Neural crest cell (in vitro differentiated cells): Measurements from ENCODE around the gene PSMD3. TPM values are rescaled to one million over a fixed set of nuclear protein-coding genes. Genes with fewer than 3 reads are reported as not detected.

Experiments
- DNase-seq: peaks from one replicate; pipeline ENCODE4 v3.0.0; 2021; ENCODE audit warnings: low read depth, mixed read lengths, low spot score
- H3K27ac Mint-ChIP-seq: one replicate; pipeline ENCODE4 v1.8.0; 2021; ENCODE audit warnings: mild to moderate bottlenecking, mixed read lengths; ENCODE audit not compliant: unreplicated experiment
- H3K27me3 Mint-ChIP-seq: 2 replicates; pipeline ENCODE4 v1.8.0; 2021; ENCODE audit warnings: low read depth, mild to moderate bottlenecking, mixed read lengths
- H3K36me3 Mint-ChIP-seq: 2 replicates; pipeline ENCODE4 v1.8.0; 2021; ENCODE audit warnings: low read depth, mild to moderate bottlenecking, mixed read lengths
- H3K4me1 Mint-ChIP-seq: 2 replicates; pipeline ENCODE4 v1.8.0; 2021; ENCODE audit warnings: mixed read lengths
- H3K4me3 Mint-ChIP-seq: one replicate; pipeline ENCODE4 v1.8.0; 2021; ENCODE audit warnings: mild to moderate bottlenecking, mixed read lengths
- H3K9me3 Mint-ChIP-seq: 2 replicates; pipeline ENCODE4 v1.8.0; 2021; ENCODE audit warnings: mixed read lengths
- total RNA-seq: library from RNA; stranded (reverse); gene quantifications from 2 replicates; pipeline ENCODE4 v1.2.1, GENCODE V29; 2021
- TF ChIP-seq, protein P1 (sequence below): fragments of 200-600 bp; sonication (generic); conservative IDR thresholded peaks from 2 replicates; pipeline ENCODE4 v1.5.0; 2021; ENCODE audit warnings: antibody characterized with exemption, mild to moderate bottlenecking

Gene PSMD3
- total RNA-seq, 1 donor from 2014 or later: 157 TPM

DNA sequence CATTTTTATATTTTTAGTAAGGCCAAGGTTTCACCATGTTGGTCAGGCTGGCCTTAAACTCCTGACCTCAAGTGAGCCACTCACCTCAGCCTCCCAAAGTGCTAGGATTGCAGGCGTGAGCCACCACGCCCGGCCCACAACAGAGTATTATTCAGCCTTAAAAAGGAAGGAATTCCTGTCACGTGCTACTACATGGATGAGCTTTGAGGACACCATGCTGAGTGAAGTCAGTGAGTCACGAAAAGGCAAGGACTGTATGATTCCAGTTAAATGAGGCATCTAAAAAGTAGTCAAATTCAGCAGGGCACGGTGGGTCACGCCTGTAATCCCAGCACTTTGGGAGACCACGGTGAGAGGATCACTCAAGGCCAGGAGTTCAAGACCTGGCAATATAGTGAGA is 44.3 kb downstream of the PSMD3 start:
- Mint-ChIP-seq H3K9me3 (no peaks in the 10 kb centered on the region), H3K4me3 (no peak overlapping the region), H3K4me1 (no peaks in the 10 kb centered on the region), H3K27ac (no peak overlapping the region), H3K36me3 (peaks cover 17% of the 10 kb centered on the region), H3K27me3 (no peaks in the 10 kb centered on the region)
- no peak for DNase-seq
- TF ChIP-seq, protein P1, sequence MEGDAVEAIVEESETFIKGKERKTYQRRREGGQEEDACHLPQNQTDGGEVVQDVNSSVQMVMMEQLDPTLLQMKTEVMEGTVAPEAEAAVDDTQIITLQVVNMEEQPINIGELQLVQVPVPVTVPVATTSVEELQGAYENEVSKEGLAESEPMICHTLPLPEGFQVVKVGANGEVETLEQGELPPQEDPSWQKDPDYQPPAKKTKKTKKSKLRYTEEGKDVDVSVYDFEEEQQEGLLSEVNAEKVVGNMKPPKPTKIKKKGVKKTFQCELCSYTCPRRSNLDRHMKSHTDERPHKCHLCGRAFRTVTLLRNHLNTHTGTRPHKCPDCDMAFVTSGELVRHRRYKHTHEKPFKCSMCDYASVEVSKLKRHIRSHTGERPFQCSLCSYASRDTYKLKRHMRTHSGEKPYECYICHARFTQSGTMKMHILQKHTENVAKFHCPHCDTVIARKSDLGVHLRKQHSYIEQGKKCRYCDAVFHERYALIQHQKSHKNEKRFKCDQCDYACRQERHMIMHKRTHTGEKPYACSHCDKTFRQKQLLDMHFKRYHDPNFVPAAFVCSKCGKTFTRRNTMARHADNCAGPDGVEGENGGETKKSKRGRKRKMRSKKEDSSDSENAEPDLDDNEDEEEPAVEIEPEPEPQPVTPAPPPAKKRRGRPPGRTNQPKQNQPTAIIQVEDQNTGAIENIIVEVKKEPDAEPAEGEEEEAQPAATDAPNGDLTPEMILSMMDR: no peak

DNA sequence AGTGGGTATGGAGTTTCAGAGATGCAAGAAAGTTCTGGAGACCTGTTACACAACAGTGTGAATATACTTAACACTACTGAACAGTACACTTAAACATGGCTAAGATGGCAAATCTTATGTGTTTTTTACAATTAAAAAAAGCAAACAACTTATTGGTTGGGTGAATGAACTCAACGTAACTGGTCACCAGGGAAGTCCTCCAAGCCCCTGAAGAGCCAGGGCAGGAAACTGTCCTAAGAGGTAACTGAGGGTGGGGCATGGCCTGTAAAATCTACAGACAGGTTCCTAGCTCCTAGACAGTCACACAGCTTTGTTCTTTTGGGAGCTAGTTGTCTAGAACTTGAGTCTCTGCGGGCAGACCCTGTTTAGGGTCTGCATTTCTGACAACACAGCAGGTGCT is 45.0 kb downstream of the PSMD3 start:
- Mint-ChIP-seq H3K4me1 (no peaks in the 10 kb centered on the region), H3K27me3 (no peaks in the 10 kb centered on the region), H3K36me3 (peaks cover 17% of the 10 kb centered on the region), H3K4me3 (no peak overlapping the region), H3K27ac (no peak overlapping the region), H3K9me3 (no peaks in the 10 kb centered on the region)
- TF ChIP-seq, protein P1: no peak
- no peak for DNase-seq

DNA sequence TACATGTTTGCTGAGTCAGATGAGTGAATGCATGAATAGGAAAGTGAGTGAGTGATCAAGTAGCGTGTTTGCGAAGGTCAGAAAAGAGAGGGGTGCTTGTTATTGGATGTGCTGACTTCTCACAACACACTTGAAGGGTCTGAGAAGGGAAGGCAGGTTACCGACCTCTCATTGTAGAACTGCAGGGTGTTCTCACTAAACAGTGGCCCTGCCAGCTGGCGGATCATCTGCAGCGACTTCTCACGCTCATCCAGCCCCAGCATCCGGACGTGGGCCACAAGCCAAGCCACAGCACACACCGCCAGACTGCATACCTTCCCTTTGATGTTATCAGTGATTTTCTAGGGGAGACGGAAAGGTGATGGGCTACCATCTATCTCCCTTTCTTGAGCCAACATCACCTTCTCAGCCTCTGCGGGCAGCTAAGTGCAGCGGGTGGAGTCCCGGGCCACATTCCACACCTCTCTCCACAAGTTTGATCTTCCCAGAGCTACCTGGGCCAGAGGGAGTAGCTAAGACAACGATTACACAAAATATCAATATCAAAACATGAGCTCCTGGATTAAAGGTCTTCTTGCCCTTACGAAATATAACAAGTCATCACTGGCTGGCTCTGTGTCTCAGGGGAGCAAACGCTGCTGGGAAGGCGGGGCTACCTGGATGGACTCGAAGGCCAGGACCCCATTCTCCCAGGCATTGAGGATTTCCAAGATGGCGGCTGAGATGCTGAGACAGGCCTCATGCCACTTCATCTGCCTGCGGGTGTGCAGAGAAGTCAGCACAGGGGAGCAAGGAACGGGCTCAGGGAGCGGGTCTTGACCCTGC is 45.6 kb downstream of the PSMD3 start:
- Mint-ChIP-seq H3K4me3 (no peak overlapping the region), H3K36me3 (peaks cover 17% of the 10 kb centered on the region), H3K27me3 (no peaks in the 10 kb centered on the region), H3K4me1 (no peaks in the 10 kb centered on the region), H3K27ac (no peak overlapping the region), H3K9me3 (no peaks in the 10 kb centered on the region)
- TF ChIP-seq, protein P1: no peak
- no peak for DNase-seq

DNA sequence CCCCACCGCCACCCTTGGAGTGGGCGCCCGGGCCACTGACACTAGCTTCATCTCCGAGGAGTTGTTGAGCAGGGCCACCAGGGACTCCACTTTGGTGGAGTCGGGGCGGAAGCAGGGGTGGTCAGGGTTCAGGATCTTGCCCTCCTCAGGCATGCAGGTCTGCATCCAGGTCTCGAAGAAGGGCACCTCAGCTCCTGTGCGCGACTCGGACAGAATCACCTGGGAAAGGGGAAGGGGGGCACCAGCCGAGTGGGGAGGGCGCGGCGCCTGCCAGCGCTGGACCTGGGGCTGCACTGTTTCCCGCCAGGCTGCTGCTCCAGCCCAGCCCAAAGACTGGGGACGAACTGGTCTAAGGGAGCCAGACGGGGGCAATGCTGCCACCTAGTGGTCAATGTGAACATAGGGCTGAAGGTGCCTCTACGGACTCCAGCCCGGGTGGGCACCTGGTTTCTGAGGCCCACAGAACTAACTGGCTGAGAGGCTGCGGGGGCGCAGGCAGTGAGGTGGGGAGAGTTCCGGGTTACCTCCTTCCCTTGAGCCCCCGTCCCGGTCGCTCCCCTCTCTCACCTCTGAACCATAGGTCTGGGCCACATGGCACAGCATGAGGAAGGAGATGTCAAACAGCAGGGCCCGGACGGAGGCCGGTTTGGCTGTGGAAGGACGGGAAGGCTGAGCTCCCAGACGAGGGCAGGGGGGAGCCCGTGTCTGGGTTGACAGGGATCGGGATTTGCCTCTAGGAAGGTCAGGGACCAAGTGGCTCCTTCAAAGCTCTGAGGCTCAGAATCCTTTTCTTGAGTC is 46.4 kb downstream of the PSMD3 start:
- DNase-seq: peak; percentile 74
- Mint-ChIP-seq H3K27ac (no peak overlapping the region), H3K36me3 (peaks cover 15% of the 10 kb centered on the region), H3K9me3 (no peaks in the 10 kb centered on the region), H3K27me3 (no peaks in the 10 kb centered on the region), H3K4me3 (no peak overlapping the region), H3K4me1 (no peaks in the 10 kb centered on the region)
- TF ChIP-seq, protein P1: peak; percentile 94

DNA sequence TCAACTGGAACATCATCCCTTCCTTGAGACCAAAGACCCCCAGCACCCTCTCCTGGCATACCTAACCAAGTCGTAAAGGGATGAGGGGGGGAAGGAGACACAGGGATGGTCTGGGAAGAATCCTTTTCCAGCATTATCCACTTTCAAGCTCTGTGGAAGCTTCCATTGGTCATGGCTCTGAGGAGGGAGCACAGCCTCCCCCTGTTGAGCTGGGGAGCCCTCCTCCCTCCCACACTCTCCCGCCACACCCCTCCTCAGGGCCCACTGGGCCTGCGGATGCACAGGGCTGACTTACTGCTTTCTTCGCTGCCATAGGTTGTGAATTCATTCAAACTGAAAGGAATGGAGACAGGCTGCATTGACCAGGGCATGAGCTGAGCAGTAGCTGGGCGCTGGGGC is 47.0 kb downstream of the PSMD3 start:
- H3K36me3 Mint-ChIP-seq: peaks cover 15% of the 10 kb centered on the region
- H3K27me3 Mint-ChIP-seq: no peaks in the 10 kb centered on the region
- no peaks in the 10 kb centered on the region for H3K9me3 Mint-ChIP-seq
- DNase-seq: no peak
- no peak overlapping the region for H3K27ac Mint-ChIP-seq
- TF ChIP-seq, protein P1: no peak
- no peaks in the 10 kb centered on the region for H3K4me1 Mint-ChIP-seq
- H3K4me3 Mint-ChIP-seq: no peak overlapping the region
